Nephron (organoid): ENCODE results near the gene CCP110.
A peak's percentile ranks its signal among the peaks of the same experiment; 100 is the strongest.

Experiments used
- H3K27ac Mint-ChIP-seq, 3 experiments: 2 replicates each; pipeline ENCODE4 v1.8.0; 2020; ENCODE audit warnings: mixed read lengths in 3 of 3, mild to moderate bottlenecking in 2 of 3, moderate library complexity in 1 of 3
- H3K27me3 Mint-ChIP-seq: 2 replicates; pipeline ENCODE4 v1.8.0; 2021; ENCODE audit warnings: low read depth, mild to moderate bottlenecking, moderate library complexity, mixed read lengths
- H3K36me3 Mint-ChIP-seq: 2 replicates; pipeline ENCODE4 v1.8.0; 2020; ENCODE audit warnings: low read depth, mixed read lengths
- H3K4me1 Mint-ChIP-seq: 2 replicates; pipeline ENCODE4 v1.8.0; 2020; ENCODE audit warnings: mixed read lengths
- H3K4me3 Mint-ChIP-seq, 3 experiments: 2 replicates each; pipeline ENCODE4 v1.8.0; 2020; ENCODE audit warnings: mild to moderate bottlenecking in 3 of 3, mixed read lengths in 3 of 3, moderate library complexity in 2 of 3
- H3K9me3 Mint-ChIP-seq: 2 replicates; pipeline ENCODE4 v1.8.0; 2020; ENCODE audit warnings: mixed read lengths
- CTCF ChIP-seq, 3 experiments: fragments of 200-600 bp; sonication (generic); IDR thresholded peaks; one replicate each; pipeline ENCODE4 v1.5.0; 2021; ENCODE audit warnings: antibody characterized with exemption in 3 of 3; ENCODE audit not compliant: unreplicated experiment in 3 of 3

CCP110 gene

GRCh38 chr16:19524616-19525384 is 1.1 kb downstream of the CCP110 start:
- H3K27ac Mint-ChIP-seq, result peak overlapping the region; percentile 37 to 77 (median 54)
- no peaks in the 10 kb centered on the region for H3K9me3 Mint-ChIP-seq
- no peaks in the 10 kb centered on the region for H3K27me3 Mint-ChIP-seq
- no peak for TF ChIP-seq CTCF (IDR thresholded peaks at IDR 0.05; ENCODE audit: unreplicated experiment in 3 of 3)
- H3K4me3 Mint-ChIP-seq, result peak overlapping the region; percentile 94 to 96 (median 95)
- H3K36me3 Mint-ChIP-seq, result peaks cover 11% of the 10 kb centered on the region
- H3K4me1 Mint-ChIP-seq, result peaks cover 37% of the 10 kb centered on the region

- H3K27ac Mint-ChIP-seq, result peak overlapping the region in 2 of 3 experiments; percentile 37 to 77
These were observed 1.6 kb downstream of the CCP110 start for GRCh38 chr16:19525385-19525723.

GRCh38 chr16:19527161-19527560 is 3.4 kb downstream of the CCP110 start:
- Mint-ChIP-seq H3K36me3 (peaks cover 14% of the 10 kb centered on the region), H3K9me3 (no peaks in the 10 kb centered on the region), H3K4me1 (peaks cover 20% of the 10 kb centered on the region), H3K27me3 (no peaks in the 10 kb centered on the region), H3K4me3 (peak overlapping the region in 1 of 3 experiments; percentile 45), H3K27ac (no peak overlapping the region)
- TF ChIP-seq CTCF (IDR thresholded peaks at IDR 0.05; ENCODE audit: unreplicated experiment in 3 of 3), result no peak

More at GRCh38 chr16:19525385-19525723, 1.6 kb downstream of the CCP110 start:
- H3K4me3 Mint-ChIP-seq, result peak overlapping the region; percentile 94 to 96 (median 95)
- no peaks in the 10 kb centered on the region for H3K27me3 Mint-ChIP-seq
- peaks cover 33% of the 10 kb centered on the region for H3K4me1 Mint-ChIP-seq
- no peak for TF ChIP-seq CTCF (IDR thresholded peaks at IDR 0.05; ENCODE audit: unreplicated experiment in 3 of 3)
- H3K9me3 Mint-ChIP-seq, result no peaks in the 10 kb centered on the region
- H3K36me3 Mint-ChIP-seq, result peaks cover 13% of the 10 kb centered on the region

- H3K9me3 Mint-ChIP-seq, result no peaks in the 10 kb centered on the region
- H3K27ac Mint-ChIP-seq, result no peak overlapping the region
- H3K36me3 Mint-ChIP-seq, result peaks cover 23% of the 10 kb centered on the region
- no peak for TF ChIP-seq CTCF (IDR thresholded peaks at IDR 0.05; ENCODE audit: unreplicated experiment in 3 of 3)
- peaks cover 15% of the 10 kb centered on the region for H3K4me1 Mint-ChIP-seq
- no peaks in the 10 kb centered on the region for H3K27me3 Mint-ChIP-seq
- H3K4me3 Mint-ChIP-seq, result no peak overlapping the region
These were observed 4.9 kb downstream of the CCP110 start for GRCh38 chr16:19528666-19529065.

- Mint-ChIP-seq H3K9me3 (no peaks in the 10 kb centered on the region), H3K4me1 (no peaks in the 10 kb centered on the region), H3K27me3 (no peaks in the 10 kb centered on the region), H3K27ac (no peak overlapping the region), H3K36me3 (peaks cover 42% of the 10 kb centered on the region), H3K4me3 (no peak overlapping the region)
- TF ChIP-seq CTCF (IDR thresholded peaks at IDR 0.05; ENCODE audit: unreplicated experiment in 3 of 3), result no peak
These were observed 8.9 kb downstream of the CCP110 start for GRCh38 chr16:19532601-19533000.
